Fibroblast of villous mesenchyme (primary cell): ENCODE measurements around the gene PER3. TPM values are rescaled to one million over a fixed set of nuclear protein-coding genes. Genes with fewer than 3 reads are reported as not detected.
A peak's percentile ranks its signal among the peaks of the same experiment; 100 is the strongest.

Source experiments
- DNase-seq: peaks from one replicate; pipeline ENCODE4 v3.0.0-alpha.2; 2010; ENCODE audit warnings: low read depth
- H3K4me3 ChIP-seq: 2 replicates; pipeline ENCODE4 v1.5.1; 2011; ENCODE audit warnings: low read depth, mild to moderate bottlenecking, low read length
- CTCF ChIP-seq: IDR thresholded peaks from 2 replicates; pipeline ENCODE4 v1.5.1; 2012; ENCODE audit warnings: low read depth, mild to moderate bottlenecking, low read length; ENCODE audit not compliant: insufficient read depth
- total RNA-seq: library from RNA; depleted of rRNA; stranded (reverse); fragments of >200 nt; gene quantifications from 2 replicates; pipeline ENCODE4 v1.2.3, GENCODE V29; 2012

PER3 gene
- total RNA-seq, 1 donor, result 5.6 TPM

DNA sequence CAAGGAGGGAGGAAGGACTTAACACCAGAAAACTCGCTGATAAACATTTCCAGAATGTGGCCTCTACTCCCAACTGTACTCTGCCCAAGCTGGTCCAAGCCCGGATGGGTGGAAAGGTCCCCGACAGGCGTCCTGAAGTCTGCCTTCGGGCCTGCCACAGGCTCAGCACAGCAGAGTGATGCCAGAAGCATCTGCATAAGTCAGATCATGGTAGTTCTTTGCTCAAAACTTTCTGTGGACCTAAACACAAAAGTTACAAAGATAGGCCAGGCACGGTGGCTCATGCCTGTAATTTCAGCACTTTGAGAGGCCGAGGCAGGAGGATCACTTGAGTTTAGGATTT is 69.6 kb downstream of the PER3 start:
- no peak for DNase-seq
- no peak overlapping the region for H3K4me3 ChIP-seq
- TF ChIP-seq CTCF, result no peak

- H3K4me3 ChIP-seq, result no peak overlapping the region
- TF ChIP-seq CTCF, result peak; percentile 41
- DNase-seq, result peak; percentile 17
Measured at GRCh38 chr1:7856345-7856744, 72.3 kb downstream of the PER3 start.

GRCh38 chr1:7857000-7857399 is 72.9 kb downstream of the PER3 start:
- no peak for TF ChIP-seq CTCF
- H3K4me3 ChIP-seq, result no peak overlapping the region
- no peak for DNase-seq

DNA sequence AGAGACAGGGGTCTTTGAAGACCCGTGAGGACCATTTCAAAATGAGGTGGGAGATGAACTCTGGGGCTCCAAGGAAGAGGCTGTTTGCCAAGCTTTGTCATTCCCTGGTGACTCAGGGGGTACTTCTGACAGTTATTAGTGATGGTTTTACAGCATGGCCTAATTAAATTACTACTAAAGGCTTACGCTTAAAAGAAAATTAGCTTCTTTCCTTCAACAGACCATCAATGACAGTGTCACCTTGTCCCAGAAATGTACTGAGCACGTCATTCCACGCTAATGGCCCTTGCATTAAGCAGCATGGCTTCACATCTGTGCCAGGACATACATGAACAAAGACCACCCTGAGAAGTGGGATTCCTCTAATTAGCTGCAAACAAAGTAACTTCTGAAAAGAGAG is 73.9 kb downstream of the PER3 start:
- TF ChIP-seq CTCF, result no peak
- no peak overlapping the region for H3K4me3 ChIP-seq
- DNase-seq, result no peak

DNA sequence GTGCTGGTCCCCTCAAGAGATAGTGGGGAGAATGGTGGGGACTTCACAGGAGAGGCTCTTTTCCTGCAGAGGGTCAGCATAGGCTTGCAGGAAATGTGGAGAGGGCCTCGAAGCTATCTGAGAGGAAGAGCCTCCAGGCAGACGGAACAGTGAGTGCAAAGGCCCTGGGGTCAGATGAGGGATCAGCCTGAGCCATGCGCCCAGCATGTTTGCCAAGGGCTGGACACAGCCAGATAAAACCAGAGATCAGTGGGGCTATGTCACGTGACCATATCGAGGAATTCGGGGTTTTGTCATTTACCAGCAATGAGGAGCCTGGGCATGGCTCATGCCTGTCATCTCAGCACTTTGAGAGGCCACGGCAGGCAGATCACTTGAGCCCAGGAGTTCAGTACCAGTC is 75.3 kb downstream of the PER3 start:
- DNase-seq, result no peak
- no peak overlapping the region for H3K4me3 ChIP-seq
- no peak for TF ChIP-seq CTCF

GRCh38 chr1:7860130-7860529 is 76.0 kb downstream of the PER3 start:
- DNase-seq, result no peak
- TF ChIP-seq CTCF, result no peak
- no peak overlapping the region for H3K4me3 ChIP-seq

GRCh38 chr1:7861452-7861851 is 77.4 kb downstream of the PER3 start:
- no peak for TF ChIP-seq CTCF

More at GRCh38 chr1:7861452-7861851, 77.4 kb downstream of the PER3 start:
- DNase-seq, result no peak
- H3K4me3 ChIP-seq, result no peak overlapping the region
